ENCODE results near the gene KCTD11. TPM values are rescaled to one million over a fixed set of nuclear protein-coding genes. Genes with fewer than 3 reads are reported as not detected.

KCTD11 gene
- total RNA-seq, 4 donors from 2014 or later: 8.8 to 16.9 (median 10.3) TPM

DNA sequence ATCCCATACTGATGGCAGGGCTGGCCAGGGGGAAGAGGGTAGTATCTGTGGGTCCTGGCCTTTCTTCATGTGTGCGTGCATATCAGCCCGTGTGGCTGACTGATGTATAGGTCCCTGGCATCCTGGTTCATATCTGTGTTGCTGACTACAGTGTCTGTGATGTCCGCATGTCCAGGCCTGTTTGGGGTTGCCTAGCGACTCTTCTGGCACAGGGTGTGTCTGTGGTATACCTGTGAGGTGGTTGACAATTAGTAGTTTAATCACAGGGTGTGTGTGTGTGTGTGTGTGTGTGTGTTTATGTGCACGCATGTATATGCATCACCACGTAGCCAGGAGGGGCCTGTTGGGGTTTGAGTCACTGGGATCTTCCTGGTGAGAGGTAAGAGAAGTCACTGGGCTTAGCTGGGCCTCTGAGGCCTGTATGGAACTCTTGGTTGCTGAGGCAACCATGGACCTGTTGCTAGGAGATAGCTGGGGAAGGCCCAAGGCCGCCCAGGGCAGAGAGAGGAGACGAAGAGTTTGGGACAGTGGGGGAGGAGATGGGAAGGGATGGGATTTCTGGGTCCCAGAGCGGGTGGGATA, 2.4 kb downstream of the KCTD11 start:
- 35 to 43% methylated on average over 1 to 3 of the region's 9 CpGs for WGBS, 2 donors (ENCODE audit: low coverage in 1 of 2)
- no peaks in the 10 kb centered on the region for H3K9me3 ChIP-seq
- H3K27ac ChIP-seq: peak overlapping the region in 3 of 4 donors; percentile 99 to 100 (median 99)
- ATAC-seq: no peak
- H3K4me3 ChIP-seq: no peak overlapping the region
- no peaks in the 10 kb centered on the region for H3K27me3 ChIP-seq
- H3K4me1 ChIP-seq: peaks cover 0 to 65% (median 25%) of the 10 kb centered on the region in 3 donors
- no peaks in the 10 kb centered on the region for H3K36me3 ChIP-seq
- TF ChIP-seq POLR2A (IDR thresholded peaks at IDR 0.05) (no peak), CTCF (IDR thresholded peaks at IDR 0.05) (no peak), POLR2AphosphoS5 (IDR thresholded peaks at IDR 0.05) (no peak), EP300 (IDR thresholded peaks at IDR 0.05) (no peak)

- WGBS, 2 donors (ENCODE audit: low coverage in 1 of 2): no CpG with 5 or more reads among the region's 10 CpGs
- H3K4me1 ChIP-seq: peaks cover 0 to 58% (median 18%) of the 10 kb centered on the region in 3 donors
- H3K27ac ChIP-seq: peak within 1 kb of the TSS in 3 of 4 donors; percentile 99 to 100 (median 99)
- TF ChIP-seq CTCF (IDR thresholded peaks at IDR 0.05): no peak
- no peak for TF ChIP-seq POLR2AphosphoS5 (IDR thresholded peaks at IDR 0.05)
- TF ChIP-seq EP300 (IDR thresholded peaks at IDR 0.05): no peak
- TF ChIP-seq POLR2A (IDR thresholded peaks at IDR 0.05): no peak
- H3K27me3 ChIP-seq: no peaks in the 10 kb centered on the region
- no peak within 1 kb of the TSS for H3K4me3 ChIP-seq
- no peaks in the 10 kb centered on the region for H3K9me3 ChIP-seq
- no peaks in the 10 kb centered on the region for H3K36me3 ChIP-seq
- ATAC-seq: no peak
Observed at GRCh38 chr17:7355053-7355452, 3.1 kb downstream of the KCTD11 start, which contains the start of gene TMEM95. Gene TMEM95 (plus strand): TSS chr17:7355156. CDS start chr17:7355205, 49 bp downstream.

- H3K36me3 ChIP-seq: no peaks in the 10 kb centered on the region
- no peaks in the 10 kb centered on the region for H3K9me3 ChIP-seq
- no peak overlapping the region for H3K4me3 ChIP-seq
- no peak for ATAC-seq
- peaks cover 0 to 53% (median 18%) of the 10 kb centered on the region in 3 donors for H3K4me1 ChIP-seq
- H3K27ac ChIP-seq: peak overlapping the region in 2 of 4 donors; percentile 31 to 99
- TF ChIP-seq CTCF (IDR thresholded peaks at IDR 0.05): no peak
- no peak for TF ChIP-seq POLR2A (IDR thresholded peaks at IDR 0.05)
- no peak for TF ChIP-seq EP300 (IDR thresholded peaks at IDR 0.05)
- no peak for TF ChIP-seq POLR2AphosphoS5 (IDR thresholded peaks at IDR 0.05)
- WGBS, 2 donors (ENCODE audit: low coverage in 1 of 2): 59 to 79% methylated on average over 7 to 8 of the region's 8 CpGs
- H3K27me3 ChIP-seq: no peaks in the 10 kb centered on the region
Observed at GRCh38 chr17:7355573-7355972, 3.6 kb downstream of the KCTD11 start.

DNA sequence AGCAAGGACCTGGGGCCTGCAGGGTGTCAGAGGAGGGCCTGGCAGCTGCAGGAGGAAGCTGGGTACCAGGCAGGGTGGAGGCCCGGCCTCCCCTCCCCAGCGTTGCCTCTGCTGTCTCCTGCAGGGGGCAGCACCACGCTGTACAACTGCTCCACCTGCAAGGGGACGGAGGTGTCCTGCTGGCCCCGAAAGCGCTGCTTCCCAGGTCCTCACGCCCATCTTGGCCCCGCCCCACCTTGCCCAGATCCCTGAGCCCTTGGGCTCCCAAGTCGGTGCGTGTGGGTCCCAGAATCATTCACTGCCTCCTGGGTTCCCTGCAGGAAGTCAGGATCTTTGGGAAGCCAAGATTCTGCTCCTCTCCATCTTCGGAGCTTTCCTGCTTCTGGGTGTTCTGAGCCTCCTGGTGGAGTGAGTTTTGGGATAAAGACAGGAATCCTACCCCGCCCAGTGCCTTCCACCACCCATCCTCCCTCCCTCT, 4.1 kb downstream of the KCTD11 start:
- WGBS, 2 donors (ENCODE audit: low coverage in 1 of 2): no CpG with 5 or more reads among the region's 12 CpGs
- peak overlapping the region in 1 of 2 donors; percentile 24 for H3K4me3 ChIP-seq

More for the DNA sequence above, 4.1 kb downstream of the KCTD11 start:
- Histone ChIP-seq H3K9me3 (no peaks in the 10 kb centered on the region), H3K4me1 (peaks cover 0 to 48% (median 18%) of the 10 kb centered on the region in 3 donors), H3K27me3 (no peaks in the 10 kb centered on the region), H3K27ac (peak overlapping the region in 2 of 4 donors; percentile 65 to 99), H3K36me3 (no peaks in the 10 kb centered on the region)
- peak; percentile 26 for ATAC-seq
- peak in 3 of 4 experiments; percentile 87 to 95 (median 92) for TF ChIP-seq CTCF (IDR thresholded peaks at IDR 0.05)
- no peak for TF ChIP-seq EP300 (IDR thresholded peaks at IDR 0.05)
- peak; percentile 34 for TF ChIP-seq POLR2AphosphoS5 (IDR thresholded peaks at IDR 0.05)
